H9 (cell line): ENCODE measurements around the gene R3HDML. TPM values are rescaled to one million over a fixed set of nuclear protein-coding genes. Genes with fewer than 3 reads are reported as not detected.

ENCODE experiments used
- DNase-seq: peaks from one replicate; pipeline ENCODE4 v3.0.0-alpha.2; 2017
- H2AFZ ChIP-seq: one replicate; pipeline ENCODE4 v1.6.1; 2013; ENCODE audit warnings: mild to moderate bottlenecking, low read length, control low read depth, moderate library complexity
- H2AK5ac ChIP-seq: 2 replicates; pipeline ENCODE4 v1.6.1; 2013; ENCODE audit warnings: low read length, control low read depth, mixed read lengths; ENCODE audit not compliant: insufficient read length
- H2BK120ac ChIP-seq: one replicate; pipeline ENCODE4 v1.6.1; 2013; ENCODE audit warnings: low read depth, mild to moderate bottlenecking, low read length, control low read depth, inconsistent platforms; ENCODE audit not compliant: poor library complexity, severe bottlenecking
- H2BK12ac ChIP-seq: 2 replicates; pipeline ENCODE4 v1.6.1; 2013; ENCODE audit warnings: low read length, control low read depth, mixed read lengths, low read depth; ENCODE audit not compliant: insufficient read length
- H2BK15ac ChIP-seq: 2 replicates; pipeline ENCODE4 v1.6.1; 2013; ENCODE audit warnings: low read depth, low read length, control low read depth
- H2BK20ac ChIP-seq: one replicate; pipeline ENCODE4 v1.6.1; 2013; ENCODE audit warnings: low read depth, mild to moderate bottlenecking, low read length, control low read depth, inconsistent platforms; ENCODE audit not compliant: poor library complexity, severe bottlenecking
- H2BK5ac ChIP-seq: 2 replicates; pipeline ENCODE4 v1.6.1; 2013; ENCODE audit warnings: low read length, control low read depth, mixed read lengths; ENCODE audit not compliant: insufficient read length
- H3K14ac ChIP-seq: 2 replicates; pipeline ENCODE4 v1.6.1; 2013; ENCODE audit warnings: low read length, control low read depth; ENCODE audit not compliant: insufficient read depth
- H3K18ac ChIP-seq: 2 replicates; pipeline ENCODE4 v1.6.1; 2013; ENCODE audit warnings: low read depth, mild to moderate bottlenecking, mixed read lengths, low read length, control low read depth; ENCODE audit not compliant: insufficient read length
- H3K23ac ChIP-seq: 2 replicates; pipeline ENCODE4 v1.6.1; 2013; ENCODE audit warnings: low read length, control low read depth, mixed read lengths, low read depth; ENCODE audit not compliant: insufficient read length
- H3K23me2 ChIP-seq: 2 replicates; pipeline ENCODE4 v1.6.1; 2013; ENCODE audit warnings: low read depth, mild to moderate bottlenecking, mixed read lengths, low read length, control low read depth; ENCODE audit not compliant: insufficient read length, poor library complexity, severe bottlenecking
- H3K27ac ChIP-seq: 2 replicates; pipeline ENCODE4 v1.5.1; 2013; ENCODE audit warnings: low read length, control low read depth, mixed read lengths, low read depth; ENCODE audit not compliant: insufficient read length
- H3K27me3 ChIP-seq: 2 replicates; pipeline ENCODE4 v1.6.1; 2013; ENCODE audit warnings: low read length, control low read depth, inconsistent platforms; ENCODE audit not compliant: insufficient read depth
- H3K4ac ChIP-seq: 2 replicates; pipeline ENCODE4 v1.6.1; 2013; ENCODE audit warnings: low read depth, mild to moderate bottlenecking, control low read depth, inconsistent platforms, low read length, moderate library complexity
- H3K4me1 ChIP-seq: 2 replicates; pipeline ENCODE4 v1.6.1; 2013; ENCODE audit warnings: low read length, control low read depth, inconsistent platforms; ENCODE audit not compliant: insufficient read depth
- H3K4me2 ChIP-seq: 2 replicates; pipeline ENCODE4 v1.6.1; 2013; ENCODE audit warnings: low read length, control low read depth, mixed read lengths; ENCODE audit not compliant: insufficient read length, insufficient read depth
- H3K56ac ChIP-seq: 2 replicates; pipeline ENCODE4 v1.6.1; 2013; ENCODE audit warnings: low read depth, mild to moderate bottlenecking, mixed read lengths, low read length, control low read depth; ENCODE audit not compliant: insufficient read length
- H3K79me1 ChIP-seq: 2 replicates; pipeline ENCODE4 v1.6.1; 2013; ENCODE audit warnings: low read depth, mild to moderate bottlenecking, moderate library complexity, low read length, control low read depth, inconsistent platforms; ENCODE audit not compliant: insufficient read depth, poor library complexity, severe bottlenecking
- H3K79me2 ChIP-seq: 2 replicates; pipeline ENCODE4 v1.6.1; 2013; ENCODE audit warnings: low read length, control low read depth, inconsistent platforms; ENCODE audit not compliant: insufficient read depth
- H3K9ac ChIP-seq: 2 replicates; pipeline ENCODE4 v1.6.1; 2013; ENCODE audit warnings: low read length, control low read depth, mixed read lengths; ENCODE audit not compliant: insufficient read length; ENCODE audit errors: extremely low read depth
- H3K9me3 ChIP-seq: one replicate; pipeline ENCODE4 v1.6.1; 2013; ENCODE audit warnings: low read depth, low read length, inconsistent platforms; ENCODE audit not compliant: control insufficient read depth
- H3T11ph ChIP-seq: one replicate; pipeline ENCODE4 v1.6.1; 2013; ENCODE audit warnings: mild to moderate bottlenecking, low read length, control low read depth, inconsistent platforms
- H4K20me1 ChIP-seq: one replicate; pipeline ENCODE4 v1.6.1; 2013; ENCODE audit not compliant: control insufficient read depth, insufficient read length, insufficient read depth
- H4K5ac ChIP-seq: 2 replicates; pipeline ENCODE4 v1.6.1; 2013; ENCODE audit warnings: low read depth, mild to moderate bottlenecking, mixed read lengths, low read length, control low read depth; ENCODE audit not compliant: insufficient read length
- H4K8ac ChIP-seq: replicated peaks from 2 replicates; pipeline ENCODE4 v1.6.1; 2013; ENCODE audit warnings: low read length, control low read depth, mixed read lengths, low read depth; ENCODE audit not compliant: insufficient read length
- H4K91ac ChIP-seq: 2 replicates; pipeline ENCODE4 v1.6.1; 2013; ENCODE audit warnings: low read depth, mild to moderate bottlenecking, moderate library complexity, mixed read lengths, low read length, control low read depth; ENCODE audit not compliant: insufficient read length
- H3K27ac Mint-ChIP-seq, 3 experiments: 2 replicates in 2 of 3; 3 replicates in 1 of 3; pipeline ENCODE4 v1.8.0; 2020 to 2021; ENCODE audit warnings: mixed read lengths in 3 of 3, mild to moderate bottlenecking in 1 of 3, moderate library complexity in 1 of 3
- H3K27me3 Mint-ChIP-seq: 2 replicates; pipeline ENCODE4 v1.8.0; 2021; ENCODE audit warnings: low read depth, mild to moderate bottlenecking, moderate library complexity, mixed read lengths
- H3K36me3 Mint-ChIP-seq, 3 experiments: 2 replicates in 2 of 3; 3 replicates in 1 of 3; pipeline ENCODE4 v1.8.0; 2020 to 2021; ENCODE audit warnings: low read depth in 3 of 3, mixed read lengths in 3 of 3; ENCODE audit not compliant: insufficient read depth in 1 of 3
- H3K4me1 Mint-ChIP-seq, 2 experiments: 2 replicates each; pipeline ENCODE4 v1.8.0; 2020; ENCODE audit warnings: mixed read lengths in 2 of 2
- H3K4me3 Mint-ChIP-seq, 2 experiments: 2 replicates in 1 of 2; 3 replicates in 1 of 2; pipeline ENCODE4 v1.8.0; 2020 to 2021; ENCODE audit warnings: mild to moderate bottlenecking in 2 of 2, mixed read lengths in 2 of 2, moderate library complexity in 1 of 2
- H3K9me3 Mint-ChIP-seq, 2 experiments: 2 replicates in 1 of 2; 3 replicates in 1 of 2; pipeline ENCODE4 v1.8.0; 2020; ENCODE audit warnings: mild to moderate bottlenecking in 2 of 2, mixed read lengths in 2 of 2, moderate library complexity in 1 of 2
- WGBS: extraction: QIAGEN DNeasy Blood & Tissue Kit; methylation state at CpG from one replicate; pipeline ENCODE4 v1.1.7; 2013; ENCODE audit warnings: missing lambda C conversion rate, low lambda C conversion rate, mixed read lengths; ENCODE audit not compliant: insufficient read length; ENCODE audit errors: extremely low coverage; 5-methylcytosine and 5-hydroxymethylcytosine counted together
- total RNA-seq: library from RNA; stranded (reverse); gene quantifications from 2 replicates; pipeline ENCODE4 v1.2.1, GENCODE V29; 2021
- TF ChIP-seq, protein P1 (sequence below): fragments of 200-600 bp; sonication (generic); conservative IDR thresholded peaks from 3 replicates; pipeline ENCODE4 v1.8.0; 2021; ENCODE audit warnings: antibody characterized with exemption, mild to moderate bottlenecking

The R3HDML gene
- total RNA-seq, 1 experiment from 2014 or later = not detected

DNA sequence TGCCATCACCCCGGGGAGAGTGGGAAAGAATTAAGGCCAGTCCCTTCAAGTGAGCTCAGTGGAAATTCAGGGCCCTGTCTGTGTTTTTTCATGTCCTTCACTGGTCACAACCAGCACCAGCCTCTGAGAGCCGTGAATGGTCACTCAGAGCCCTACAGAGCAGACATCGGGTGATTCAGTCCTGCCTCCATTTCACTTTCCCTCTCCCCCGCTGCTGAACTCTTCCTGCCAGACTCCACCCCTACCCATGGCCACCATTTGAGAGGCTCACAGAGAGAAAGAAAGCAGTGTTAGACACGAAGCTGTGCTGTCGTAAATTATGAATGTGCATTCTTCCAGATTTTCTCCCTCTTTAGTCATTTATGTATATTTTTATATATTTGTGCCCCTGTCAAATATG lies 5.4 kb downstream of the R3HDML start:
- Histone ChIP-seq H3K27me3 (no peaks in the 10 kb centered on the region), H4K5ac (no peak overlapping the region), H3K4ac (no peak overlapping the region), H3K4me1 (no peaks in the 10 kb centered on the region), H3K18ac (no peak overlapping the region), H4K8ac (no peak overlapping the region), H3K9ac (no peak overlapping the region), H3K56ac (no peak overlapping the region), H2BK12ac (no peak overlapping the region), H4K91ac (no peak overlapping the region), H3K23ac (no peak overlapping the region), H3K23me2 (no peaks in the 10 kb centered on the region), H3K9me3 (no peaks in the 10 kb centered on the region), H2BK120ac (no peak overlapping the region), H3K4me2 (no peak overlapping the region), H2BK20ac (no peak overlapping the region), H2AFZ (no peak overlapping the region), H3K79me2 (no peaks in the 10 kb centered on the region), H2AK5ac (no peak overlapping the region), H3K14ac (no peak overlapping the region), H4K20me1 (no peaks in the 10 kb centered on the region), H3K79me1 (no peaks in the 10 kb centered on the region), H3K27ac (no peak overlapping the region), H2BK15ac (no peak overlapping the region), H3T11ph (no peak overlapping the region), H2BK5ac (no peak overlapping the region)
- H3K27me3 Mint-ChIP-seq = peaks cover 4% of the 10 kb centered on the region; the same call in 1 of the 2 replicates
- TF ChIP-seq, protein P1, sequence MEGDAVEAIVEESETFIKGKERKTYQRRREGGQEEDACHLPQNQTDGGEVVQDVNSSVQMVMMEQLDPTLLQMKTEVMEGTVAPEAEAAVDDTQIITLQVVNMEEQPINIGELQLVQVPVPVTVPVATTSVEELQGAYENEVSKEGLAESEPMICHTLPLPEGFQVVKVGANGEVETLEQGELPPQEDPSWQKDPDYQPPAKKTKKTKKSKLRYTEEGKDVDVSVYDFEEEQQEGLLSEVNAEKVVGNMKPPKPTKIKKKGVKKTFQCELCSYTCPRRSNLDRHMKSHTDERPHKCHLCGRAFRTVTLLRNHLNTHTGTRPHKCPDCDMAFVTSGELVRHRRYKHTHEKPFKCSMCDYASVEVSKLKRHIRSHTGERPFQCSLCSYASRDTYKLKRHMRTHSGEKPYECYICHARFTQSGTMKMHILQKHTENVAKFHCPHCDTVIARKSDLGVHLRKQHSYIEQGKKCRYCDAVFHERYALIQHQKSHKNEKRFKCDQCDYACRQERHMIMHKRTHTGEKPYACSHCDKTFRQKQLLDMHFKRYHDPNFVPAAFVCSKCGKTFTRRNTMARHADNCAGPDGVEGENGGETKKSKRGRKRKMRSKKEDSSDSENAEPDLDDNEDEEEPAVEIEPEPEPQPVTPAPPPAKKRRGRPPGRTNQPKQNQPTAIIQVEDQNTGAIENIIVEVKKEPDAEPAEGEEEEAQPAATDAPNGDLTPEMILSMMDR = no peak
- H3K27ac Mint-ChIP-seq = peak overlapping the region in 2 of 3 experiments; percentile 12 to 55; a peak in 2 of 7 replicates
- no peaks in the 10 kb centered on the region for H3K9me3 Mint-ChIP-seq
- H3K36me3 Mint-ChIP-seq = no peaks in the 10 kb centered on the region
- DNase-seq = no peak
- H3K4me1 Mint-ChIP-seq = peaks cover 3 to 5% of the 10 kb centered on the region in 2 experiments; a peak in 3 of 4 replicates
- H3K4me3 Mint-ChIP-seq = no peak overlapping the region
- no CpG with 5 or more reads among the region's 6 CpGs for WGBS
